GM12874 (cell line): ENCODE measurements around the gene CTBS.

Experiments used
- CTCF ChIP-seq: IDR thresholded peaks from 2 replicates; pipeline ENCODE4 v1.5.1; 2011; ENCODE audit warnings: low read depth, mild to moderate bottlenecking, control low read depth, low read length, moderate library complexity; ENCODE audit not compliant: insufficient read depth

CTBS gene

DNA sequence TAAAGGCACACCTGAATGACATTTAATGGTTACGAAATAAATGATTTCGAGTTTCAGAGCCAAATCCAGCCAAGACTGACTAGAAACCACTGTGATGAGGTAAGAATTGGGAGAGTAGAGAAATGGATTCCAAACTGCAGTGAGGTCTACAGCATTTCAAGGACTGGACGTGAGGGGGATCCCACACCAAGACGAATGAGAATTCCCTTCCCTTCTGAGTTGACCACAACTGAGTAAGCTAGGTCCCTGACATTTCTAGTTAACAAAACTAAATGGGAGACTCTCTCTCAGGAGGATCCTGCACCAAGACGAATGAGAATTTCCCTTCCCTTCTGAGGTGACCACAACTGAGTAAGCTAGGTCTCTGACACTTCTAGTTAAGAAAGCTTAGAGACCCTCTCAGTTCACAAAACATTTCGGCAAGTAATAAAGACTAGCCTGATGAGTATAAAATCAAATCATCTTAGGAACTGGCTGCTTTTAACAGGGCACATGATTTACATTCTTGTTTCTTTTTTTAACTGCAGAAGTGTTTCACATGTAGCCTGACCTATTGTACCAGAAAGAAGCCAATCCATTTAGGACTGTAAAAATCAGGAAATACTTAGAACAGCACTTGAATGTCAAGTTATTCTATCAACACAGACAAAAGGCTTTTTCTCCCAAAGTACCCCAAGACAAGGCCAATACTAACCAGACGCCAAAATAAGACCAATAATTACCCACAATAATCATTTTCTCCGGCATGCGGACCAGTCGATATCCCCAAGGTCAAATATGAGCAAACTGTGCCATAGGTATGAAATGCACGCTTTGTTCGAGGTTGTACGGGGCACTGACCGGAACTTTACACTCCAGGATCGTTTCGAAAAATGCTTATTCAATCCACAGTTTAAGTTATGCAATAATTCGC is 69.4 kb downstream of the CTBS start:
- no peak for TF ChIP-seq CTCF

GRCh38 chr1:84502927-84503326 is 71.3 kb downstream of the CTBS start:
- no peak for TF ChIP-seq CTCF
